SJCRH30 (cell line): ENCODE data around the gene GNG2. TPM values are rescaled to one million over a fixed set of nuclear protein-coding genes. Genes with fewer than 3 reads are reported as not detected.

Experiments used
- DNase-seq, 2 experiments: peaks; one replicate each; pipeline ENCODE4 v3.0.0-alpha.2; 2015 to 2020
- H3K27ac ChIP-seq: fragments of 250-450 bp; sonication (Bioruptor Pico); 2 replicates; pipeline ENCODE4 v1.5.1; 2020; ENCODE audit warnings: mild to moderate bottlenecking, moderate library complexity
- H3K27me3 ChIP-seq: fragments of 250-450 bp; sonication (Bioruptor Pico); 2 replicates; pipeline ENCODE4 v1.5.1; 2020; ENCODE audit warnings: mild to moderate bottlenecking, moderate library complexity
- H3K36me3 ChIP-seq: fragments of 250-450 bp; sonication (Bioruptor Pico); 2 replicates; pipeline ENCODE4 v1.5.1; 2020; ENCODE audit warnings: mild to moderate bottlenecking, moderate library complexity
- H3K4me1 ChIP-seq: fragments of 250-450 bp; sonication (Bioruptor Pico); 2 replicates; pipeline ENCODE4 v1.5.1; 2020; ENCODE audit warnings: mild to moderate bottlenecking, moderate library complexity
- H3K4me3 ChIP-seq: fragments of 250-450 bp; sonication (Bioruptor Pico); 2 replicates; pipeline ENCODE4 v1.5.1; 2020; ENCODE audit warnings: mild to moderate bottlenecking, moderate library complexity
- H3K9me3 ChIP-seq: fragments of 250-450 bp; sonication (Bioruptor Pico); replicated peaks from 2 replicates; pipeline ENCODE4 v1.5.1; 2020; ENCODE audit warnings: mild to moderate bottlenecking, moderate library complexity
- total RNA-seq: library from RNA; depleted of rRNA; stranded (reverse); fragments of >200 nt; shearing (Covaris generic); gene quantifications from 2 replicates; pipeline ENCODE4 v1.2.3, GENCODE V29; 2014

GNG2 gene
- total RNA-seq, 1 experiment from 2014 or later = 0.43 TPM

DNA sequence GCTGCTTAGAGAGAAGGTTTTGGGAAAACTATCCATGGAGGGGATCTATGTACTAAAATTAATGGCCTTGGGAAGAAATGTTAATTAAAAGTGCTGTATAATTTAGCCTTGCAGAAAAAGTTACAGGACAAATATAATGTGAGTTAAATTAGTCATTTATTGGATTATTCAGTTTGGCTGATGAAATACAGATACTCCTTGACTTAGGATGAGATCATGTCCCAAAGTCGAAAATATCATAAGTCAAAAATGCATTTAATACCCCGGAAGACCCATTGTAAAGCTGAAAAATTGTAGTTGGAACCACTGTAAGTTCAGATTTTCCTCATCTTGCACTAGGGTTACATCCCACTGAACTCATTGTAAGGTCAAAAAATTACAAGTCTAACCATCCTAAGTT, 138.7 kb downstream of the GNG2 start:
- Histone ChIP-seq H3K27ac (no peak overlapping the region), H3K36me3 (peaks cover 73% of the 10 kb centered on the region), H3K4me1 (no peaks in the 10 kb centered on the region), H3K27me3 (no peaks in the 10 kb centered on the region), H3K9me3 (no peaks in the 10 kb centered on the region), H3K4me3 (no peak overlapping the region)
- DNase-seq = no peak

DNA sequence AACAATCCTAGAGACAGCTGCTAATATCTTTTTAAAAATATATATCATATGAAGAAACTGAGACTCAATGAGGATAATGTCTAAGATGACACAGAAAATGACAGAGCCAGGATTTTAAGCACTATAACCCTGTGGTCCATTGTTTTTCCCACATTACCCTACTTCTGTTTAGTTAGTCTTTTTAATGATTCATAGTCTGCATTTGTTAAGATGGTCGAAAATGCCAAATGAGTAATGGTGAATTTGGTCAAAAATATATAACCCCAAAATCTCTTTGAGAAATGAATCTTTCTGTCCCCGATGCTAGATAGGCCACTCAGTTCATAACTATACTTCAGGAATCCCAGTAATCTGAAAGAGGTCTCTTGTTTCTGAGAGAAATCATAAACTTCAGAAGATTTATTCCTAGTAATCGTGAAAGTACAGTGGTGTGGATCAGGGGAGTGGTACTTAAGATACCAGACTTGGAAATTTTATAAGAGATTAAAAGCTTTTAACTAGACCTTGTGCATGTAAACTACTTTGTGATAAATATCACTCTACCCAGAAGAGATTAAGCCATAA, 139.7 kb downstream of the GNG2 start:
- peaks cover 74% of the 10 kb centered on the region for H3K36me3 ChIP-seq
- H3K9me3 ChIP-seq = no peaks in the 10 kb centered on the region
- no peaks in the 10 kb centered on the region for H3K4me1 ChIP-seq
- DNase-seq = no peak
- no peak overlapping the region for H3K27ac ChIP-seq
- no peak overlapping the region for H3K4me3 ChIP-seq
- no peaks in the 10 kb centered on the region for H3K27me3 ChIP-seq

DNA sequence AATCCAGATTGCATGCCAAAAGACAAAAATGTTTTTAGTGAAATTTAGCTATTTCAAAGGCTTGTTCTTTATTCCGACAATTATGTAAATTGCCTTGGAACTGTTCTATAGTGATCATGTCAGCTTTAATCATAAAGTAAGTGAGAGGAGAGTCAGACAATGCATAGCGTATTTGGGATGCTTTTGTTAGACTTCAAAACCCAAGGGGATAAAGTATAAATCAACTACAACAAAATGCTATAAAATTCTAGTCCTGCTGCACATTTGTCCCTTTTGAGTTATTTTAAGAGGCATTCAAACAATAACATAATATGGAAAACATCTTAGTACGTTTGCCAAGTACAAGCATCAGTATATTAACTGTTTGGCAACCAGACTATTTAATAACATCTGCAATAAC, 140.3 kb downstream of the GNG2 start:
- Histone ChIP-seq H3K27ac (no peak overlapping the region), H3K4me1 (no peaks in the 10 kb centered on the region), H3K36me3 (peaks cover 73% of the 10 kb centered on the region), H3K4me3 (no peak overlapping the region), H3K9me3 (no peaks in the 10 kb centered on the region), H3K27me3 (no peaks in the 10 kb centered on the region)
- DNase-seq = no peak

DNA sequence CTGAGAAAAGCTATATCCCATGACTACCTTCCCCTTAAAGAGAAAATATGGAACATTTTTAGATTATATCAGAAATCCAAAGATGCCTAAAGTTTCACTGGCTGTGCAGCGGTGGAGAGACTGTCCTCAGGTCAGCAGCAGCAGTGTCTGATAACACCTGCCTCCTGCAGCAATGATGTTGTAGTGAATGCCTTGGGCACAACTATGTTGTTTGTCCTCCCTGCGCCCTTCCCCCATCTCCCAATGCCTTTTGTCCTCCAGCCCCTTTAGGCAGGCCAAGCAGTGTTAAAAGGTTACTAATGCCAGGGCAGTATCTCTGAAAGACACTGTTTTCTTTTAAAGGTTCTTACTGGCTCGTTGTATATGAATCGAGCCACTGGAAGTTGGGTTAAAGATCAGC, 142.1 kb downstream of the GNG2 start:
- Histone ChIP-seq H3K36me3 (peaks cover 73% of the 10 kb centered on the region), H3K4me3 (no peak overlapping the region), H3K27me3 (no peaks in the 10 kb centered on the region), H3K27ac (no peak overlapping the region), H3K4me1 (no peaks in the 10 kb centered on the region), H3K9me3 (no peaks in the 10 kb centered on the region)
- no peak for DNase-seq

DNA sequence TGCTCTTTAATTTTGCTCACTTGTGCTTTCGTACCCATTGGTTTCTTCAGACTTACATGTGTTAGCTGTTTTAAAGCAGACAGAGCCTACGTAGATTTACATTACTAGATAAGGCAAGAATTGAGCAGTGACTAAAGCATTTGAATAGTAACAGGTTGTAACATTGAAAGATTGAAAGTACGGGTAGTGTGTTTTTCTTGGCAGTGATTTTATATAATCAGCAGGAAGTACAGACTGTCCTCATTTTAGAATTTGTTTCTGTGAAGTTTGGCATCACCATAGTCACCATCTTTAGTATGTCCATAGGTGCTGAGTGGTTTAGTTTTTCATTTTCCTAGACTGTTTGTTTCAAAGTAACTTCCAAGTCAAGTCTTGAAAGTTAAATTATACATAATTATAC, 142.9 kb downstream of the GNG2 start:
- H3K27me3 ChIP-seq = no peaks in the 10 kb centered on the region
- DNase-seq = no peak
- peaks cover 72% of the 10 kb centered on the region for H3K36me3 ChIP-seq
- H3K4me1 ChIP-seq = no peaks in the 10 kb centered on the region
- no peaks in the 10 kb centered on the region for H3K9me3 ChIP-seq
- H3K4me3 ChIP-seq = no peak overlapping the region
- no peak overlapping the region for H3K27ac ChIP-seq

DNA sequence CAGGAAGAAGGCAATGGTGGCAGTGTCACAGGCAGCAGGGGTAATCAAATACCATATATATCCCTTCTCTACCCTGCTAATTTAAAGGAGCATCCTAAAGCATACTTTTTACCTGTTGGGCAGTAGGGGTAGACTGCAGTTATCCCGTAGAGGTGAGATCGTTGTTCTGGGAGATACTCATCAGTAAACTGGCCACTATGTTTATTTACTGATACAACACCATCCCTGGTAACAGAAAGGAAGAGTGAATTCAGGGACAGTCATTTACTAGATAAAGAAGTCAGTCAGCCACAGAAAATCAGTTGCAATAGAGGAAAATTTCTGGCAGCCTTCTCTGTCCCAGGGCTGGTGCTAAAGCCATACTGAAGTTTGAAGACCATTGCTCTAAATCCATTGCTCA, 145.2 kb downstream of the GNG2 start:
- no peaks in the 10 kb centered on the region for H3K4me1 ChIP-seq
- H3K27me3 ChIP-seq = no peaks in the 10 kb centered on the region
- no peaks in the 10 kb centered on the region for H3K9me3 ChIP-seq
- no peak for DNase-seq
- H3K27ac ChIP-seq = no peak overlapping the region
- peaks cover 76% of the 10 kb centered on the region for H3K36me3 ChIP-seq
- H3K4me3 ChIP-seq = no peak overlapping the region

DNA sequence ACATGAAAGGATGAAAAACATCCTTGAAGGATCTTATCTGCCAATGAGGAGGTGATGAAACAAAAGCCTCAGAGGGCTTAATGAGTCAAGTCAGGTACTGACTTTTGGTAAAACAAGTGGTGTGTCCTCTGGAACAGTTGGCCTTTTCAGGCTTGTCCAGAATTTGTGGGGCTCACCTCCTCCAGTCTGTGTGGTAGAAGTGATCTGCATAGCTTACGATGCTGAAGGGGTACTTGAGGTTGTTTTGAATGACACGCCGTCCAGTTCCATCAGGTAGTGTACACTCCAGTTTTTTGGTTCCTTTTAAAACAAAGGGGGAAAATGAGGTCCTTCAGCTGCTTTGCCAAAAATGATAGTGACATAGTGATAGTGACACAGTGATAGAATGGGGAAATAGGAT, 145.9 kb downstream of the GNG2 start:
- peaks cover 72% of the 10 kb centered on the region for H3K36me3 ChIP-seq

DNA sequence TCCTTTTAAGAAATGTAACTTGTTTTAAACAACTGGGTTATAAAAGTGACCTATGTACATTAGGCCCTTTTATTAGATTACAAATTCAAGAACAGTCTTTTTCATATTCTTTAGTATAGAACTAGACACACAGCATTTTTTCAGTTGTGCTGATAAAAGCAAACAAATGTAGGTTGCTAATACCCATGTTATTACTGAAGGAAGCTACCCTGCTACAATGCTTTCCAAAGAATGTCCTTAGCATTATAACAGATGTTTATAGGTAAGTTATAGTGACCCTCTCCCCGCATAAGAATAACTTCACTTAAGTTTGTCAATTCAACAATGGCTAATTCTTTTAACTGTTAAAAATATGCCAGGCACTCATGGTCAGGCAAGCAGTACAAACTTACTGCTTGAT, 146.8 kb downstream of the GNG2 start:
- Histone ChIP-seq H3K9me3 (no peaks in the 10 kb centered on the region), H3K4me3 (no peak overlapping the region), H3K36me3 (peaks cover 64% of the 10 kb centered on the region), H3K27ac (no peak overlapping the region), H3K4me1 (no peaks in the 10 kb centered on the region), H3K27me3 (no peaks in the 10 kb centered on the region)
- DNase-seq = no peak

More for the DNA sequence above, 145.9 kb downstream of the GNG2 start:
- H3K27ac ChIP-seq = no peak overlapping the region
- H3K27me3 ChIP-seq = no peaks in the 10 kb centered on the region
- no peaks in the 10 kb centered on the region for H3K9me3 ChIP-seq
- no peaks in the 10 kb centered on the region for H3K4me1 ChIP-seq
- no peak for DNase-seq
- H3K4me3 ChIP-seq = no peak overlapping the region

DNA sequence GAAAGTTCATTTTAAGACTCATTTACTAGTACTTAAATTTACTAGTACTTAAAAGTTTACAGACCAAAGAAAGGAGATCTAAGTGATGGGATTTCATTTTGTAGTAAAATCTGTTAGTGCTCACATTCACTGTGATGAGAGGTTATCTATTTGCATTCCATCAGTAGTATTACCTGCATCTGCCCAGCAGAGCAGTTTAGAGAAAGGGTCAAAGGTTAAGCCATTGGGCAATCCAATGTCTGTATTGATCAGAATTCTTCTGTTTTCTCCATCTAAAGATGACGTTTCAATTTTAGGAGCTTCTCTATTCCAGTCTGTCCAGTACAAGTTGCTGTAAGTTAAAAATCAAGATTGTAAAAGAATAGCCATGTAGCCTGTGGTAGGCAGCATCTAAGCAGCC, 147.2 kb downstream of the GNG2 start:
- H3K27me3 ChIP-seq = no peaks in the 10 kb centered on the region
- H3K9me3 ChIP-seq = no peaks in the 10 kb centered on the region
- no peak overlapping the region for H3K4me3 ChIP-seq
- no peaks in the 10 kb centered on the region for H3K4me1 ChIP-seq
- no peak for DNase-seq
- H3K36me3 ChIP-seq = peaks cover 62% of the 10 kb centered on the region
- no peak overlapping the region for H3K27ac ChIP-seq

DNA sequence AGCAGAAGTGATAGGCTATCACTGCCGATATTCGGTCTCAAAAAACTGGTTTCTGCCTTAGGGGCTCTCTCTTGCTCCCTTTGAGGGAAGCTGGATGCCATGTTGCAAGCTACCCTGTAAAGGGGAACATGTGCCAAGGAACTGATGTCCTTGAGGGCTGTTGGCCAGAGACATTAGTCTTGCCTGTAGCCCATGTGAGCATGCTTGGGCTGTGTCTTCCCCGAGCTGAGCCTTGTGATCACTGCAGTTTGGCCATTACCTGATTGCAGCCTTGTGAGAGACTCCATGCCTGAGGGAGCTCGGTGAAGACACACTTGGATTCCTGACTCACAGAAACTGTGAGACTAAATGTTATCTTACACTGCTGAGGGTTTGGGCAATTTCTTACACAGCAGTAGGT, 147.7 kb downstream of the GNG2 start:
- Histone ChIP-seq H3K4me3 (no peak overlapping the region), H3K9me3 (no peaks in the 10 kb centered on the region), H3K27ac (no peak overlapping the region), H3K36me3 (peaks cover 59% of the 10 kb centered on the region), H3K4me1 (no peaks in the 10 kb centered on the region), H3K27me3 (no peaks in the 10 kb centered on the region)
- no peak for DNase-seq

DNA sequence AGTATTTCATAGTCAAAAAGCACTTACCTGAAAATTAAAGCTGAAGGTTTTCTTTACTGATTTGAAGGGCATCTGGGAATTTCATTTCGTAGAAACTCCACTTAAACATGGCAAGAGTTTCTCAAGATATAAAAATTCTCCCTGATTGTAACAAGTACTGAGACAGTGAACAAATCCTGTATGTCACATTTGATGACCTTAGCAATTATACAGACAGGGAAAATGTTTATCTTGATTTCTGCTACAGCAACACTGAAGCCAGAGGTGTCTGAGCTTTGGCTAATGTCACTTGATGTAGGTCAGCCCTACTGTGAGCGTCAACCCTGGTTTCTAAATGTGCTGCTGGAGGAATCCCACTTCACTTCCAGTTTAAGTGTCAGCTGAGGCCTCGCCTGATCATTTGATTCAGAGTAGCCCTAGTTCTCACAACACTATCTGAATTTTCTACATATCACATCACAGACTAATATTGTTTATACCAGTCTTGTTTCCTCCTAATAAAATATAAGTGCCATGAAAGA, 149.8 kb downstream of the GNG2 start:
- no peaks in the 10 kb centered on the region for H3K9me3 ChIP-seq
- H3K27ac ChIP-seq = no peak overlapping the region
- H3K36me3 ChIP-seq = peaks cover 40% of the 10 kb centered on the region
- no peak overlapping the region for H3K4me3 ChIP-seq
- no peak for DNase-seq
- H3K4me1 ChIP-seq = no peaks in the 10 kb centered on the region
- H3K27me3 ChIP-seq = no peaks in the 10 kb centered on the region

DNA sequence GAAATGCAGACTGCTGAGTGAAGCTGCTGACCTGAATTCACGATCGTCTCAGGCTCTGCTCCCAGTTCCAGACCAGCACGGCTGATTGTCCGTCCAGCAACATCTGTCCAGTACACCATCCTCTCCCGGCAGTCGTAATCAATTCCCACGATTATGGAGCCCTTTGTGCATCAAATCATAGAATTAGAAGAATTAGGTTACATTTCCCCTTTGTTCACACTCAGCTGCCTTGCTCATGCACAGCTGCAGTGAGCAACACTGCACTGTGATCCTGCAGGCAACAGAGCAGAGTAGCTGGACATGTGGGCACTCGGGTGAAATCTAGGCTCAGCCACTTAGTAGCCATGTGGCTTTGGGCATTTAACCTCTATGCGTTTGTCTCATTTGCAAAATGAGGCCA, 151.1 kb downstream of the GNG2 start:
- Histone ChIP-seq H3K27me3 (no peaks in the 10 kb centered on the region; the same call in 1 of the 2 replicates), H3K36me3 (peaks cover 31% of the 10 kb centered on the region), H3K27ac (no peak overlapping the region), H3K4me1 (no peaks in the 10 kb centered on the region), H3K4me3 (no peak overlapping the region), H3K9me3 (no peaks in the 10 kb centered on the region)
- no peak for DNase-seq

DNA sequence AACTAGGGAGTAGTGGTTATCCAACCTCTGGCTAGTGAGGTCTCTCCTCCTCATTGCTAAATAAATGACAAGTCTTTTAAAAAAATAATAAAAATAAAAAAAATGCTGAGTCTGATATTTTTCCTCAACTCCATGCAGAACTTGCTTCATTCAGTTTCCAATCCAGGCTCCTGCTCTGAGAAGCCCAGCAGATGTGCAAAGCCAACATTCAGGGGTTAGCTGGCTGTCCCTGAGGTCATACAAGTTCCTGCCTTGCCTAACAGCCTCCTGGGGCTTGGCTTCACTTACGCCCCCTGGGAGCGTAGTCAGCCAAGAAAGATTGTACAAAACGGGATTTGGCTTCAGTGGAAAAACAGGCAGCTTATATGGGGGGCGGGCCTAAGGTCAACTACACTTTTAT, 152.2 kb downstream of the GNG2 start:
- DNase-seq = no peak
- H3K9me3 ChIP-seq = no peaks in the 10 kb centered on the region
- H3K36me3 ChIP-seq = peaks cover 22% of the 10 kb centered on the region
- H3K4me3 ChIP-seq = no peak overlapping the region
- no peaks in the 10 kb centered on the region; the same call in 1 of the 2 replicates for H3K27me3 ChIP-seq
- H3K4me1 ChIP-seq = no peaks in the 10 kb centered on the region
- no peak overlapping the region for H3K27ac ChIP-seq

DNA sequence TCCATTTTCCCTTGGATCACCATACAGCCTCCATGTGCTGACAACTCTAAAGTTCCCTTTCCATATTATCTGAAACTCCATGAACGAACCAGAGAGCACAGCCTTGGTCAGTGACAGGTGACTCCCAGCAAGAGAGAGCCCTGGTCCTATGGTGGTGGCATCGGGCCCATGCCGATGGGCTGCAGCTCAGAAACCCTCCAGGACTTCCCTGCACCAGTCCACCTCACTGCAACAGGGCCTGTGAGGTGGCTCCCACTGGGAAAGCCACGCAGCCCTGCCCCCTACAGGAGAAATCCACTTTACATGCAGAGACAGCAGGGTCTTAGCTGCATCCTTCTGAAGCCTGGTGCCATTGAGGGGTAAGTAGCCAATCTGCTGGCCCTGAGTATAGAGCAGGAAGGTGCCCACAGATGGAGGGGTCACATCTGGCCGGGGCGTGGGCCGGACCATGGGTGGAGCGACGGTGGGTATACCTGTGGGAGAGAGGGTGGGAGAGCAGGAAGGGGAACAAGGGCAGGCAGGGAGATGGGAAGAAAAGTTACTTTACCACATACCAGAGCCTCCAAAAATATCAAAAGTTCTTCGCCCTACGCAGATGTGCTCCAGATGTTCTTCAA, 153.7 kb downstream of the GNG2 start:
- Histone ChIP-seq H3K4me3 (no peak overlapping the region), H3K27ac (no peak overlapping the region), H3K9me3 (no peaks in the 10 kb centered on the region), H3K36me3 (peaks cover 8% of the 10 kb centered on the region), H3K27me3 (no peaks in the 10 kb centered on the region; the same call in 1 of the 2 replicates), H3K4me1 (no peaks in the 10 kb centered on the region)
- peak; percentile 22 to 40 for DNase-seq

DNA sequence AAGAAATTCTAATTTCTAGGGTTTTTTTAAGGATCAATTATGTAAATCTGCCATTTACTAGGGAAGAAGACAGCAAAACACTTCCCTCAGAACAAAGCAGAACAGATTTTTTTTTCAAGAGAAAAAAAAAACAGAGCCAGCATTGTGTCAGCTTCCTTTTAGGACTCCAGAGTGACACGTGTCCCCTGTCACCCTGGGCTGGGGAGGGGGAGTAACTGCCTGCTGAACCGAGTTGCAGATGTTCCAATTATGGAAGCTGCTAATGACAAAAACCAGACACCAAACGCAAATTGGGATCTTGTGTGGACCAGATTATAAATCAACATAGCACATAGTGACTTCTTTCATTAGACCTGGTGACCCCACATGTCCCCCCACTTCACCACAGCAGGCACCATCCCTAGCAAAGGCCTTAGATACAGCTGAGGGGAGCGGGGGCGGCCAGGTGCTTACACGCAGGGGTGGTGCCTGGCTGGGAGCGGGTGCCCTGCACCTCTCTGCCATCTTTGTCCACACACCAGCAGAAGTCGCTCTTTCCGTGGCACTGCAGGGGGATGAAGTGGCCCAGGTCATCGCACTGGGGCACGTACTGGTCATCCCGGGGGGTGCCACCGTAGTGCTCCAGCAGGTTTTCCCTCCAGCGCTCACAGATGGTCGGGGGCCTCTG, 154.3 kb downstream of the GNG2 start:
- no peak overlapping the region for H3K4me3 ChIP-seq
- H3K9me3 ChIP-seq = no peaks in the 10 kb centered on the region
- H3K27me3 ChIP-seq = no peaks in the 10 kb centered on the region; the same call in 1 of the 2 replicates
- peaks cover 6% of the 10 kb centered on the region for H3K36me3 ChIP-seq
- H3K4me1 ChIP-seq = no peaks in the 10 kb centered on the region
- H3K27ac ChIP-seq = no peak overlapping the region
- no peak for DNase-seq
